CD4-positive, alpha-beta T cell treated with Interleukin-10 for 1 hour (primary cell): Measurements from ENCODE around the gene B3GAT2.
"Not testable (repeated sequence)": the region's sequence is repeated elsewhere in the genome, so short reads cannot be mapped to it uniquely, and the experiment has no call there.

Source experiments
- DNase-seq: peaks from one replicate; pipeline ENCODE4 v3.0.0-alpha.2; 2020

The B3GAT2 gene

DNA sequence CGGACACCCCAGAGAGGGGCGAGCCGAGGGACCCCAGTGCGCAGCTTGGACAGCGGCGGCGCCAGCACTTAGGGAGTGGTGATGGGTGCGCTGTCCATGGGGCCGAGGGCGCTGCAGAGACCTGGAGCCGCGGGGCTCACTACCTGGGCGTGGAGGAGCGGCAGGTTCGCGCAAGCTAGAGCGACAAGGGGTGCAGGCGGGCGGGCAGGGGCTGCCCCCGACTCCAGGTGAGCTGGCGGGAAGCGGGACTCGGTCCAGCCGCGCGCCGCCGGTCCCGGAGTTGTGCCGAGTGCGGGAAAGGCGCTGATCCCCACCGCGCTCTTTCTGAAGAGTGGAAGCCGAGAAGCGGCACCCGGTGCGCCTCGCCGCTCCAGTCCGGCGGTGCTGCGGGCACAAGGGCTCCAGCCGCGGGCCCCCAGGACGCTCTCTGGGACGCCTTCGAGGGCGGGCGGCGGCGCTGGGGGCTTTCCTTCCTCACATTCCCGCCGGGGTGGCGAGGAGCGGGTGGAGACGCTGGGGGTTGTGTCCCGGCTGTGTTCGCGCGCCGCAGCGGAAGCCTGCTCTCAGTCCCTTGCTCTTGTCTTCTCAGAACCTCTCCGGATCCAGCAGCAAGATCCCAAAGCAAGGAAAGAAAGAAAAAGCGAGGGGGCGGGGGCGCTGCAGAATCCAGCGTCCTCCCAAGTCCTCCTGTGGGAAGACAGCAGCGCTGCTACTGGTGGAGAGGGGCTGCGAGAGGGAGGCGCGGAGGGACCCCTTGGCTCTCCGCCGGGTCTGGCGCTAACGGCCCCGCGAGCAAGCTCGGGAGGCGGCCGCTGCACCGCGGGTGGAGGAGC lies at the start of gene B3GAT2:
TSS of gene B3GAT2 (minus strand) at position 610 of the 833 bp plus-strand sequence. CDS start 631 bp downstream, outside the sequence.
- DNase-seq, result no peak

DNA sequence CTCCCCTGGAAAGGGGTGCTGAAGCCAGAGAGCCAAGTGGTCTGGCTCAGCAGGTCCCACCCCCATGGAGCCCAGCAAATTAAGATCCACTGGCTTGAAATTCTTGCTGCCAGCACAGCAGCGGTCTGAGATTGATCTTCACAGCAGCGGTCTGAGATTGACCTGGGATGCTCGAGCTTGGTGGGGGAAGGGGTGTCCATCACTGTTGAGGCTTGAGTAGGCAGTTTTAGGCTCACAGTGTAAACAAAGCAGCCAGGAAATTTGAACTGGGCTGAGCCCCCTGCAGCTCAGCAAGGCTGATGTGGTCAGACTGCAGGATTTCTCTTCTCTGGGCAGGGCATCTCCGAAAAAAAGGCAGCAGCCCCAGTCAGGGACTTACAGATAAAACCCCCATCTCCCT lies 41.3 kb upstream of the B3GAT2 start:
- no peak for DNase-seq

GRCh38 chr6:70997379-70997778 lies 40.5 kb upstream of the B3GAT2 start:
- no peak for DNase-seq

DNA sequence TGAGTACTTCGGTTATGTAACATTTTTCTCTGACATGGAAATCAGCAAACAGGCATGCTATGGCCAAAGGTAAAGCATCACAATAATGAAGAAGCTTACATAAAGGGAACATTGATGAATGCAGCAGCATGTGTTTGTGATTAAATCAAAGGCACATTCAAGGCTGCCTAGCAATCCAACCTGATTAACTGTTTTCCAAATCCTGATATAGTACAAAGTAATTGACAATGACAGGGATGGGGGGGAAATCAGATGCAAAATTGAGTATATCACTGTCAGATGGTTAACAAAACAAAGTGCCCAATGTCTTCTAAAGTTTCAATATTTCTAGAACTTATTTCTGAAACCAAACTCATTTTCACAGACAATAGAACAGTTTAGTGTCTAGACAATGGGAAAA lies 39.2 kb upstream of the B3GAT2 start:
- DNase-seq, result no peak

GRCh38 chr6:70995411-70995810 lies 38.6 kb upstream of the B3GAT2 start:
- DNase-seq, result no peak

- no peak for DNase-seq
Measured at GRCh38 chr6:70991253-70991652, 34.4 kb upstream of the B3GAT2 start.

DNA sequence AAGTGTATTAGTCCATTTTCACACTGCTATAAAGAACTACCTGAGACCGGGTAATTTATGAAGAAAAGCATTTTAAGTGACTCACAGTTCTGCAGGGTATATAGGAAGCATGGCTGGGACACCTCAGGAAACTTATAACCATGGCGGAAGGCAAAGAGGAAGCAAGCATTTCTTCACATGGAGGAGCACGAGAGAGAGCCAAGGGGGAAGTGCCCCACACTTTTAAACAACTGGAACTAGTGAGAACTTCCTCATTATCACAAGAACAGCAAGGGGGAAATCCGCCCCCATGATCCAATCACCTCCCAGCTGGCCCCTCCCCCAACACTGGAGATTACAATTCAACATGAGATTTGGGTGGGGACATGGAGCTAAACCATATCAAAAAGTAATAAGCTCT lies 28.3 kb upstream of the B3GAT2 start:
- no peak for DNase-seq

GRCh38 chr6:70982747-70983146 lies 25.9 kb upstream of the B3GAT2 start:
- DNase-seq, result no peak

GRCh38 chr6:70980727-70981126 lies 23.9 kb upstream of the B3GAT2 start:
- no peak for DNase-seq

DNA sequence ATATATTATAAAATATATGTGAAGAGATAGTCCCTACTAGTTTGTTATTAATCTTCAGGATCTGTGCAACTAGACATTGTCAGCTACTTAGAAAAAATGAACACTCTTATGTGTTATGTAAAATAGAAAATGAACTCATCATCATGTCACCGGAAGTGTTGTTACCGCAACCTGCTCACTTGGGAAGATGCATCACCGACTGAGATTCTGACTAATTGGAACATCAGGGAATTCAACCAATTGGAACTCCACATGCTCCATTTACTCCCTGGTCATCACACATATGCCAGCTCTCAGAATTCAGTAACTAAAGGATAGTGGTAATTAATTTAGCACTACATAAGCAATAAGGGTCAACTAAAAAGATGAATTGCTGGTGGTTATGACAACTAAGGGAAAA lies 16.7 kb upstream of the B3GAT2 start:
- DNase-seq, result no peak

GRCh38 chr6:70967049-70967448 lies 10.2 kb upstream of the B3GAT2 start:
- no peak for DNase-seq

GRCh38 chr6:70957284-70957617 lies 391 bp upstream of the B3GAT2 start:
- DNase-seq, result no peak

DNA sequence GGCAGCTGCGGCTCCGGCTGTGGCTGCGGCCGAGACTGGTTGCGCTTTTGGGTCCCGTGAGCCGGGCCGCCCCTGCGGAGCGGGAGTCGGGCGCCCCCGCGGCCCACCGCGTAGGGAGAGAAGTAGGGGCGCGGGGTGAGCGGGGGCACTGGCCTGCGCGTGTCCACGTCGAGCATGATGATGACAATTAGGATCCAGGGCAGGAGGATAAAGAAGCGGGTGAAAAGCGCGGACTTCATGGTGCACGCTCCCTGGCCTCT lies 739 bp downstream of the B3GAT2 start:
- no peak for DNase-seq

- peak; percentile 82 for DNase-seq
Measured at GRCh38 chr6:70955441-70956190, 1.2 kb downstream of the B3GAT2 start.

DNA sequence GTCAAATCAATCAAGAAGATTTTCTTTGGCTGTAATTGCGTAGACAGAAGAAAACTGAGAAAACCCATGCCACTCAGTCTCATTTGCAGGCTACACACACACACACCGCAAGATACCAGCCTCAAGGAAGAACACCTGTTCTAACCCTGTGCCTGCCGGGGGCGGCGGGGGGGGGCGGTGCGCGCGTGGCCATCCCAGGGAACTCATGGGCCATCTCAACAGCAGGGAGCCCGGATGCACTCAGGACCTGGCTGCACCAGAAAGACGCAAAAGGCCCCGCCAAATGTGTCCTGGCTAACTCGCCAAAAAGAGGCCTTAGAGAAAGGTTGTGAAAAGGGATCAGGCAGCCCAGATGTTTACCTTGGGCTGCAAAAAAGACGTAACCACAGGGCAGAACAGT lies 2.1 kb downstream of the B3GAT2 start:
- no peak for DNase-seq

DNA sequence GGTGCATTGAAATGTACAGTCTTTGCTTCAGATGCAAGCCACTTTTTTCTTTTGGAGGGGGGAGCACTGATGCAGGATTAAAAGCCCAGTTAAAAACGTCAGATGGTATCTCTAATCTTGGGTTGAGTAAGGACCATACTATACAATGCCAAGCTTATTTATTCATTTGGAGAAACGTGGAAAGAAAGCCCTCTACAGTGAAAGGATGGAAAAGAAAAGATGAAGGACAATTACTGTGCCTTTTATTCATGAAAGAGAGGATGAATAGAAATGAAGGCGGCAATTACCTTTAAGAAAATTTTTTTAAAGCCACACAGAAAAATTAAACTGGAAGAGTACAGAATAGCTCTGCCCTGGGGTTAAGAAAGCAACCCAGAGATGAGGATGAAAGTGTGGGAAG lies 2.7 kb downstream of the B3GAT2 start:
- no peak for DNase-seq

DNA sequence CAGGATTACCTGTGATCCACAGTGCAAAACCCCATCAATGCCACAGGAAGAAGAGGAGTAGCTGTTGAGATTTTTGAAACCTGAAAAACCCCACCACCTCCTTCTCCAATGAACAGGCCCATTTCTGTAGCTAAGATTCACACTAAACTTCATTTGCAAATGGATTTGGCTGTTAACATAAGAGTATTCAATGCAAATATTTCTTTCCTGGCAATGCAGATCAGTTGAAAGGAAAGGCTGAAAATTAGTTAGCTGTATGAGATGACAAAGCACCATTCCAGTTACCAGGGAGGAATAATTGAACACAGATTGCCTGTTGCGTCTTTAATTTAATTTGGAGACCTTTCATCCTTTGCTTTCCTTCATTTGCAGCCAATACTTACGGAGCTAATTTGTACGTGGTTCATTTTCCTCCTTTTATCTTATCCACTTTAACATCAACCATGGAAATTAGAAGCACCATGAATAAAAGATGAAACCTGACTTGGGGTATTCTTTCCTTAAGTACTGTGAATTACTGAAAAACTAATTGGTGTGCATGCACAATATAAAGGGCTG lies 4.2 kb downstream of the B3GAT2 start:
- no peak for DNase-seq

DNA sequence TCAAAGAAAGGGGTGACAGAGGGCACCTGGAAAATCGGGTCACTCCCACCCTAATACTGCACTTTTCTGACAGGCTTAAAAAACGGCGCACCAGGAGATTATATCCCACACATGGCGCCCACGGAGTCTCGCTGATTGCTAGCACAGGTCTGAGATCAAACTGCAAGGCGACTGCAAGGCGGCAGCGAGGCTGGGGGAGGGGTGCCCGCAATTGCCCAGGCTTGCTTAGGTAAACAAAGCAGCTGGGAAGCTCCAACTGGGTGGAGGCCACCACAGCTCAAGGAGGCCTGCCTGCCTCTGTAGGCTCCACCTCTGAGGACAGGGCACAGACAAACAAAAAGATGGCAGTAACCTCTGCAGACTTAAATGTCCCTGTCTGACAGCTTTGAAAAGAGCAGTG lies 12.5 kb downstream of the B3GAT2 start:
- not testable (repeated sequence) for DNase-seq

DNA sequence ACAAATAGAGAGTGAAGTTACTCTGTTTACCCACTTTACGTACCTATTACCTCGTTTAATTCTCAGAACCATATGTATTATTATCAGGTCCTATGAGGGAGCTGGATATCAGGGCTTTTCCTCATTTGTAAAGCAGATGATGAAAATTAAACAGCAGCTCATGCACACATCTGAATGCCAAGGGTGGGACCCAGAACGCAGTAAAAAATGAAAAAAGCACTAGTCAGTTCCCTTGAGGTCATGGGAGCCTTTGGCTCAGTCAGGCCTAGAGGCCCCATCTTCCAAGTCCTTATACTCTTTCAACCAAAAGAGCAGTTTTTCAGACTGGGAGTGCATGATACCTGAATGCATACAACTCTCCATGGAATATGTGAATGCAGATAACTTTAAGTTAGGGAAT lies 23.0 kb downstream of the B3GAT2 start:
- no peak for DNase-seq

- no peak for DNase-seq
Measured at GRCh38 chr6:70905742-70906141, 51.1 kb downstream of the B3GAT2 start.

GRCh38 chr6:70903665-70904452 lies 53.0 kb downstream of the B3GAT2 start:
- no peak for DNase-seq

DNA sequence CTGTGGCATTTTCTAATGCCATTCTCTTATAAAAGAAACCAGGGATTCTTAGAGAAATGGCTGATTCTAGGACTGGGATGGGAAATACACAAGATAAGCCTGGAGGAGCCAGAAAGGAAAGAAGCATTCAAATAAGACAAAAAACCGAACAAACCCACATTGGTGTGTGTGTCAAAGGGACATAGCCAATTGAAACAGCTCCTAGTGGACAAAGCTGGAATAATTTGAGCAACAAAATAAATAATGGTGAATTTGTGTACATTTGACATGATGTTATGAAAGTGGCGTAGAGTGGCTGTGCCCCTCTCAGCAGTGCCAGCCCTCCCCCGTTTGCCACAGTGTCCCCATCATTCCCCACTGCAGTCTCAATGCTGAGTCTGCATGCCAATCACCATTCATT lies 55.5 kb downstream of the B3GAT2 start:
- no peak for DNase-seq

DNA sequence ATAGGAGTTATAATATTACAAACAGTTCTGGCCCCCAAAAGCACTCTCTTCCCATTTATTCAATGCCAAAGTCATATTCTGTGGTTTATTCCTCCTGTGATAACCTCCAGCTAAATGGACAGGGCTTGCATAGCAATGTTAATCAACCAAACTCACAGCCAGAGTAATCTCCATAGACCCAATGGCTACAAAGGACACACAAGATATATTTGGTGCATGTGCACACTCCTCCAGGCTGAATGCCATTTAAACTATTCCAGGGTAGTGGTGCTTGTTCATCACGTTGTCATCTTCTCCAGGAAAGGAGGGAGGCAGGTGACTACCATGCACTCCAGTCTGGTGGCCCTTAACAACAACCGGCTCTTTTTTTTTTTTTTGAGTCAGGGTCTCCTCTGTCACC lies 56.8 kb downstream of the B3GAT2 start:
- DNase-seq, result no peak

DNA sequence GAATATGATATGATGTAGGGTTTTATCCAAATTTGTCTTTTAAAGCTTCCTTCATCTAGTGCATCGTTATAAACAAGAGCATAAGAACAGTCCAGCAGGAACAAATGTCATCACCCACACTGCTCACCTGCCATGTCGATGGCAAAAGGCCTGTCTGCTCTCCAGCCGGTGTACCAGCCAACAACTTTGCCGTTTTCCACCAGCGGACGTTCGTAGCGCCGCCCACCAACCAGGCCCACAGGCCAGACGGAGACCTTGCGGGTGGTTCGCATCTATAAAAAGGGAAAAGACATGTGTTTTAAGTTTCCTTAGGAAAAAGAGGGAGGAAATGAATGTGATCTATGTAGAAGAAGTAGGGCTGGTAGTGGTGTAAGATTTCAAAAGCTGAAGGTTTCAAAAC lies 62.9 kb downstream of the B3GAT2 start:
- DNase-seq, result no peak
